HuH-7.5 (cell line): ENCODE results near the gene GNPDA1.

Experiments used
- DNase-seq: peaks from one replicate; pipeline ENCODE4 v3.0.0; 2011; ENCODE audit warnings: low spot score

Gene GNPDA1

DNA sequence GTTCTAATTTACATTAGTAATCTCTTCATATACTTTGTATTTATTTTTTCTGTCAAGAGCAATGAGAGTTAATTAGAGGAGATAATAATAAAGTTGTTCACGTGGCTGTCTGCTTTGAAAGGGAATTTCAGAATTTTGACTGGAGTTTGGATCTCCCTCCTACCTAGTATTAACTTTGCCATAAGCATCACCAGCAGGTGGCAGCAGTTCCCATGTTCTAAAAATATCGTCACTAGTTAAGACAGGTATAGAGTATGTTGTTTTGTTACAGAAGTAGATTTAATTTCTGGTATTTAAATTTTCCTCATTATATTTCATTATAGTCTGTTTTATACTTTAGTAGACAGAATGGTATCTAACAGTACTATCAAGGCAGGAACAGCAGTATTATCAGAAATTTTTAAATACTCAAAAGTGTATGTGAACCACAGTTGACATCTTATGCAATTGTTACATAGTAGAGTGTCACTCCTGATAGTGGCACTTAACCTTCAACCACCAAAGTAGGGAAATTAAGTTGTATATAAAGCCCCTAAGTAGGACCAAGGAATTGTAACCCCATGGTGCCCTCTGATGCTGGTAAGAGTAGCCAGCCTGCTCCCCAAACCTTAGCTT lies 20.4 kb downstream of the GNPDA1 start:
- peak; percentile 40 for DNase-seq

DNA sequence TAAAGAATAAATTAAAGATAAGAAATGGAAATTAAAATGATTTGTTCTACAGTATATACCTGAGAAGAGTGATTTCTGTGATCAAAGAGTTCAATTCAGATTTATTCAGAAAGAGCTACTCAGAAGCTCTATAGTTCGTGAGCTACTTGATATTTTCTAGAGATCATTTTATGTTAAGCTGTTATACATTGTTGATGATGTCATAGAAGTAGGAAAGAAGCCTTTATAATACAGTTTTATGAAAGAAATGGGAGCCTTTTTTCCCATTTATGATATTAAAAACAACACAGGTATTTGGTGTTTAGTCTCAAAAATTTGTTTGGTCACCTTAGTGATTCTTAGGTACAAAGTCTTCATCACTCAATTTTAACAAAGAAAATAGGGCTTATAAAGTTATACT lies 23.1 kb downstream of the GNPDA1 start:
- no peak for DNase-seq

DNA sequence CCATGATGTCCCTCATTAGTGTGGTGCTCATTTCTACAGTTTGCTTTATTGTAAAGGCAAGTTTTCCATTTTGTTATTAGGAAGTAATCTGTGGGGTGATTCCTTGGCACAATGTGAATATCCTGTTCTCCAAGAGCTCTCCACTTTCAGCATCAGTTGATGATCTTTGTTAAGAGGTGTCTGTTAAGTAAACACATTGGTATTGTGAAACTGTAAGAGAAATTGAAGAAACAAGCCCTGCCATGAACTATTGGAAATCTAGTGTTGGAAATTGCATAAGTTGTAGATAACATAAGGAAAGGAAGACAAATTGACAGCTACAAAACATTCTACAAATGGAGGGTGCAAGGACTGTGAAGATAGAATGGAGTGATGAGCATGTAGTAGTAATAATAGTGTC lies 26.8 kb downstream of the GNPDA1 start:
- no peak for DNase-seq

DNA sequence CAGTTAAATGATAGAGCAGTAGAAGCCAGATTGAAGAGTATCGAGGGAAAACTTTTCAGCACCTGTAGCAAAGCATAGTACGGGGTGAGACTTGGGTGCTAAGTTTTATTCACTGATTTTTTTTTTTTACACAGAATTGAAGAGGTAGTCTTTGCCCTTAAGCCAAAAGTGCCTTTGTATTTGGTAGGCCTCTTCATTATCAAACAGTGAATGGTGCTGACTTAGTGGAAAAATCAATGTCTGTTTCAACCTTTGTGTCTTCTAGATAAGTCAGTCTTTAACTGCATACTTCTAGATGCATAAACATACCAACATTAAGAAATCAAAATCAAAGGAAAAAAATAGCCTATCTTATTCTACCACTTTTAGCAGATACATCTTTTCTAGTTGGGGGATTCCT lies 30.2 kb downstream of the GNPDA1 start:
- DNase-seq, result no peak

DNA sequence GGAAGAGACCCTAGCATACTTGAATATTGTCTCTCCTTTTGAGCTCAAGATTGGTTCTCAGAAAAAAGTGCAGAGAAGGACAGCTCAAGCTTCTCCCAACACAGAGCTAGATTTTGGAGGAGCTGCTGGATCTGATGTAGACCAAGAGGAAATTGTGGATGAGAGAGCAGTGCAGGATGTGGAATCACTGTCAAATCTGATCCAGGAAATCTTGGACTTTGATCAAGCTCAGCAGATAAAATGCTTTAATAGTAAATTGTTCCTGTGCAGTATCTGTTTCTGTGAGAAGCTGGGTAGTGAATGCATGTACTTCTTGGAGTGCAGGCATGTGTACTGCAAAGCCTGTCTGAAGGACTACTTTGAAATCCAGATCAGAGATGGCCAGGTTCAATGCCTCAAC lies 34.4 kb downstream of the GNPDA1 start:
- no peak for DNase-seq

DNA sequence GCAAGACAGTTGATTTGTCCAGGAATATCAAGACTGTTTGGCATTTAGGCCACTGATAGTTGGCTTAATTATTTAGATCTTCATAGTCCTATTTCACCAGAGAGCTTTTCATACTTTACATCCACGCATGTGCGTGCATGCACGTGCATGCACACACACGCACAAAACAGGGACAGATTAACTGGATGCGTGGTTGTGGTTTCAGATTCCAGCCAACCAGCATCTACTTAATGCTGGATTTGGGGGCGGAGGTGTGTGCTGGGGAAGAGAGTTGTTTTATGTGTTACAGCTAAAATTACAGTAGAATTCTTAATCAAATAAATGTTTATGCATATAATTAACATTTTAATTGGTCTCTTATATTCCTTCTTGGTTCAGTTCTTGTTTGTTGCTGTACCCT lies 36.7 kb downstream of the GNPDA1 start:
- no peak for DNase-seq

DNA sequence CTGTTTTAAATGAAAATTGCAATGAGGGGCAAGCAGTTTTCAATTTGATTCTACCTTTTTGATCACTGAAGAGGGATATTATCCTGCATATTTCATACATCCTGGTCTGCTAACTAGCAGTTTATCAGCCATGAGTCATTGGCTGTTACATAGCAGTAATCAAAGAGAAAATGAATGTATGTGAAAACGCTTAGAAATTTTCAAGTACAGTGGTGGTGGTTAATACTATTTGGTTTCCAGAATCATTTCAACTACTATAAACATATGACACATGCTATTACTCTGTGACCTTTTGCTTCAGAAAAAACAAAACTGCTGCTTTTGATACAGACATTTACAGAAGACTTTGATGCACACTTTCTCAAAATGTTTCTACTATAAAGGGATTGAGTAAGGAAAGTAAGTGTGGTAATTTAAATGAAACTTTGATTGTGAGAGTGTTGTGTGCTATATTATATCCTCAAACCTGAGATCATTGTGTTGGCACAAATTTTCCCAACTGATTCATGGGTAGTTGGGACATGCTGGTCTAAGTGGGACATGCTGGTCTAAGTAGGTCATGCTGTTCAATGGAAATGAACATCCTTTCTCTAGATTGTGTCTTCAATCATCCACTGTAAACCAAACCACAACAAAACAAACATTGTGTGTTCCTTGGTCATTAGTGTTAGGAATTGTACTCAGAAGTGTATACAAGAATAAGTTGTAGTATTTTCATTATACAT lies 38.8 kb downstream of the GNPDA1 start:
- DNase-seq, result no peak

DNA sequence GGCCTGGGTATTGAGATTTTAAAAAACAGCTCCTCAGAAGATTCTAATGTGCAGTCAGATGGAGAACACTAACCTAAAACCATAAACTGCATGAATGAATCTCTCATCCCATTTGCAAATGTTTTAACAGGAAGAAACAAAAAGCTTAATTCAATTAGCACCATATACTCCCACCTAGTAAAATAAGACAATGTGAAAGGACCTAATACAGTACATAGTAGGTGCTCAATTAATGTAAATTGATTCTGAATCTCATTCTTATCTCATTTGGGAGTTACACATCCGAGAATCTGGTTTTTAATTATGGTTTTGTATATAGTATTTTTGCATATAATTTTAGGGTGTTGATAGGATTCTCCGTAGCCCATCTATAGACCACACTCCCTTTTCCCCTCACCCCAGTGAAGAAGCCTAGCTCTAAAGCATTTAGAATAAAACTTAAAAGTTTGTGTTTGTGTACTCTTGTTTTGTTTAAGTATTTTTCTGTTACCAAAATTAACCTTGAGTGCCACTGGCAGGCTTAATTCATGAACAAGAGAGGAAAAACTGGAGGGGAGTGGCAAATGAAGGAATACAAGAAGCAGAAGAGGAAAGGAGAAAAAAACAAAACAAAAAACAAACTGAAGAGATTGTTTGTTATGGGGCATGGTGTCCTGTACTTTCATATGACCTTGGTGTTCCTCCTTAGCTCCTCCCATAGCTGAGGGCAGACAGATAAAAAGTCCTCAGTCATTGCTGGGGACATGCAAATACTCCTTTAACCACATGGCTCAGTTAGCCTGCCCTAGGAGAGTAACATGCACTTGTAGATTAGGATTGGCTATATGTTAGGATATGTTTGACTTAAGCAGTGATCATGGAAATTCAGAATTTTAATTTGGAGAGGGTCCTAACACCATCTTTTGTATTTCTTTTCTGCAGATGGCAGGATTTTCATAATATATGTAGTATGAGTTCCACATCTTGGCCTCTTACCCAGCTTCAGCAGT lies 42.8 kb downstream of the GNPDA1 start:
- DNase-seq, result no peak

DNA sequence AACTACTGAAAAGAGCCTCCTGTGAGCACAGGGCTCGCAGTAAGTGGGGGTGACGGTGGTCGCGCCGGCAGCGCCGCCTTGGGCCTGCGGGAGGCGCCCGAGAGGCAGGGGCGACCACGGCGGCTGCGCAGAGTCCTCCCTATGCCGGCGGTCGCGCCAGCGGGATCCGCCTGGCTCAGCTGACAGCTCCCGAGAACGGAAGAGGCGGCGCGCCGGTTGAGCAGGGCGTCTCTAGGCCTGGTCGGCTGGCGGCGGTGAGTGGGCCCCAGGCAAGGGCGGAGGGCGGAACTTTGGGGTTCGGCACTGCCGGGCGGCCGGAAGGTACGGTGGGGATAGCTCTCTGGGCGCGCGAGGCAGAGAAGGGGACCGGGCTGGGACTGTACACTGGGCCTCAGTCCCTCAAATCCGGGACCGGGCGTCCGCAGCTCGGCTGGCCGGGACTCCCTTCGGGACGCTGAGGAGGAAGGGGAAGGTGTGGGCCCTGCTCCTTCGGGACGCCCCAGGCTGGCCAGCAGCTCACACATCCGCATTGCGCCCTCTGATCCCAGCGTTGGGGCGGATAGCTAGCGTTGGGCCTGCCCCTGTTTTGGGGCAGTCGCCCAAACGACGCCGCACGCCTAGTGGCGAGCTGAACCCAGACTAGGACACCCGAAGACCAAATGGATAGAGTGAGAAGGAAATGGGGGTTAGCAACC lies 43.8 kb downstream of the GNPDA1 start, which contains the start of gene RNF14:
Gene RNF14 (plus strand): TSS at position 192 of the 695 bp plus-strand sequence. CDS start 4,484 bp downstream, outside the sequence.
- DNase-seq, result peak; percentile 76

DNA sequence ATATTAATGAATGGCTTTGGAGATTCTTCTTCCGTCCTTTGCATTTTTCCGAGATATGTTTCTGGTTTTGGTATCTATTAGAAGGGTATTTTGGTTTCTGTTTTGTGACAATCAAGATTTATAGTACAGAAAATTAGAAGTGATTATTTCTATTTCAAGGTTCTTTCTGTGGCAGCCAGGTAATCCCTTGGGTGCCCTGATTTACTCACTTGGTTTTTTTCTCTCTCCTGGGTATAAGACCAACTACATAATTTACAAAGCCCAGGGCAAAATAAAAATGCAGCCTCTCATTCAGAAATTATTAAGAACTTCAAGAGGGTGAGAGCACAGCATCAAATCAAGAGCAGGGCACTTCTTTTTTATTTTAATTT lies 45.9 kb downstream of the GNPDA1 start:
- DNase-seq, result no peak

DNA sequence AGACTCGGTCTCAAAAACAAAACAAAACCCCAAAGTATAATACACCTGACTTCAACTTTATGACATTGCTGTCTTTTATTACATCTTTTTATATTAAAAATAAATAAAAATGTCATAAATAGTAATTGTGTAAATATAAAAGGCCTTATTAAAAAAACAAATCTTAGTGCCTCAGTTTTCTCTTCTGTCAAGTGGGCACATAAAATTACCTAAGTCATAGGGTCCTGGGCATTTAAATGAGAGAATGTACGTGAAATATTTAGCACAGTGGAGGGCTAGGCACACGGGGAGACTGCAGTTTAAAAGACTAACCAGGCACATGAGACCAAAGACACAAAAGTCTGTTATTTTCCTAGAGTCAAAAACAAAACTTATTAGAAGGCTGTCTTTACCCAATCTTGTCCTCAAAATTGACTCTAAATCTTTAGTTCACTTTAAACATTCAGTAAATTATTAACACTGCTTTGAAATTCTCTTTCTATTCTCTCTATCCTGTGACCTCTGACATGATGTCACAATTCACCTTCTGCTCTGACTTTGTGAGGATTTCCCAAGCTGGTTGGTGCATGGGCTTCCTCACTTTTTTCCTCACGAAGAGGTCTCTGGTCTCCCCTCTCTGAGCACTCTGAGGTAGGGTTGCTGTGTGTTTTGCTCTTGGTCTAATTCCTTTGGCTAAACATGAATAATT lies 46.4 kb downstream of the GNPDA1 start:
- no peak for DNase-seq

DNA sequence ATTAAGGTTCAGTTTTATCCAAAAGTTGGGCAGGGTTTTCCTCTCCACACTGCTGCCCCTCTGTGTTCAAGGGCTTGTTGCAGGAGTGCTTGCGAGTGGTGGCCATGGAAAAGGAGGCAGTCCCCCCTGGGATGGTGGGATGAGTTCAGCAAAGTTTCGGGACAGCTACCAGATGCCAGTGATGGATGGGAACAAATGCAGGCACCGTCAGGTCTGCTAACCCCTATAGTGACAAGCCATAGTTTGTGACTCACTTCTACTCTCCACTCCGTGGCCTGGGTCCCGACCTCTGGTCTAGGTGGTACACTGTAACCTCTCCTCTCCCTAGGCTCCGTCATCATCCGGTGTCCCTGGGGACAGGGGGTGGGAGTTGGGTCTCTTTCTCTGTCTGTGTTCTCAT lies 47.8 kb downstream of the GNPDA1 start:
- no peak for DNase-seq

DNA sequence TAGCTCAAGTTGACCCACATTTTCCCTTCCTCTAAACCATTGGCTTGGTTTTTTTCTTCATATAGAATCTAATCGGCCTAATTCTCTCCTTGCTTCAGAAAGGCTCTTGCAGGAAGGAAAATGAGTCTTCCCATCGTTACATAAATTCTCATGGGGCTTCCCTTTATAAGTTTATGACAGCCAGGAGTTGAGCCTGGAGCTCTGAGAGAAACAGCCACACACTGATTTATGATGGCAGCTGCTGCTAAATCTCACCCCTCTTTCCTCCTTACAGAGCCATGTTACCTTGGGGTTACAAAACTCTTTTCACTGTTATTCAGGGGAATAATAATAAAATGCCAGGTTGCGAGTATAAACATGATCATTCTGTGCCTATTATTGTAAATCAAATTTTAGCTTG lies 49.1 kb downstream of the GNPDA1 start:
- DNase-seq, result no peak

DNA sequence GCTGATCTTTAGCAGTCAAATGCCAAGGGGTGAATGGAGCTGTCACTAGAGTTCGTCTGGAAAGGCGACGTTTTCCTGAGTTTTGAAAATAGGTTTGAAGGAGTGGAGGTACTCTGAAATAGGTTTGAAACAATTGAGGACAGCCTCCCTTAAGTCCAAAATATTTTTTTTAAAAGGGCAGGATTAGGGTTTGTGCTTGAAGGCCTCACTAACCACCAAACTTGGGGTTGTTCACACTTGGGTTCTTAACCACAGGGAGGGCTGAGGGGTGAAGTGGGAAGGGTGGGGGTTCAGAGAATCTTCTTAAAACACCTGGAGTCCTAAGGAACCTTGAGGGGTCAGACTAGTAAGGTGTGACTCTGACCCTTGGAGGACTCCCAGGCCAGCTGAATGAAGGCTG lies 51.4 kb downstream of the GNPDA1 start:
- DNase-seq, result no peak

DNA sequence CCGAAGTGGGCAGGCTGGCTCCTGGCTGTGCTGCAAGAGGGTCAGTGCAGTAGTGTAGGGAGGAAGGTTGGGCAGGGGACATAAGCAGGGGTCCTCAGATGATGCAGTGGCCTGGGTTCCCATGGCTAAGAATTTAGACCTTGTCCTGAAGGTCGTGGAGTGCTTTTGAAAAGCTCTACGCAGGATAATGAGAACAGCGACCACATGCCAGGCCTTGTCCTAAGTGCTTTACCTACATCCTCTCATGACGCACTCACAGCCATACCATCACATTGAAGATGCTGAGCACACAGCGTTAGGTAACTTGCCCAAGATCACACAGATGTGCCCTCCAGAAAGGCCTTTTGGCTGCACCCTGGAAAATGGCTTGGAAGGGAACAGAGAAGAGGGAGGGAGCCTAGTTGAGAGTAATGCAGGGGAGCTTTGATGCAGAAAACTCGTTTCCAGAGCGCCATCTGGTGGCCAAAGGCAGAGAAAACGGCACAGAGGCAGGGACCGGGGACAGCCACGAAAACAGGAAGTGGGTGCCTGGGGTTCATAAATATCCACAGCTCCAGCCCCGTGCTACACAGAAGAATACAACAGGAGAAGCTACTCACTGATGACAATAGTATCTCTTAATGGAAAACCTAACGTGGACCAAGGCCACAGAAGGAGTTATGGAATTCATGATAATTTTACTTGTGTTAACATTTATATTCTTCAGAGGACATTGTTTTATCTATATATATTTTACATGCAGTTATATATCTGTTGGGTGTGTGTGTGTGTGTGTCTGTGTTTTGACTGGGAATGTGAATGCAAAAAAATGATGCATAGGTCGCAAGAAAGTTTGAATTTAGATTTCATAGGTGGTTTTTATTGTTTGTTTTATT lies 52.1 kb downstream of the GNPDA1 start:
- peak; percentile 74 for DNase-seq

DNA sequence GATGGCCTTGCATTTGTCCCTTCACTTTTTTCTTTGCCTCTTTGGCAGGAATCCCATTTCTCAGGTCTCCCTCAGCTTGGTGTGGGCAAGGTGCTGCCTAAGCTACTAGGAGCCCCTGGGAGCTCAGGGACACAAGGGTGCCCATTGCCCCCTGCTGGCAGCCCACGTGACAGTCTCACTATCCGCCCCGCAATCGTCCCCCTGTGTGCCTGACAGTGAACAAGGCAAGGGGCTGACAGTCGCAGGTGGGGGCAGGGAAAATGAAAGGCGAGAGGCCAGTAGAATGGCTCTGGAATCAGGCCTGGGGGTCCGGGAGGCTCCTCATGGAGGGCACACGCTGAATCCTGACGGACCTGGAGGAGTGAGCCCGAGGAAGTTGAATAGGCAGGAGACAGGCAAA lies 52.8 kb downstream of the GNPDA1 start:
- DNase-seq, result no peak

DNA sequence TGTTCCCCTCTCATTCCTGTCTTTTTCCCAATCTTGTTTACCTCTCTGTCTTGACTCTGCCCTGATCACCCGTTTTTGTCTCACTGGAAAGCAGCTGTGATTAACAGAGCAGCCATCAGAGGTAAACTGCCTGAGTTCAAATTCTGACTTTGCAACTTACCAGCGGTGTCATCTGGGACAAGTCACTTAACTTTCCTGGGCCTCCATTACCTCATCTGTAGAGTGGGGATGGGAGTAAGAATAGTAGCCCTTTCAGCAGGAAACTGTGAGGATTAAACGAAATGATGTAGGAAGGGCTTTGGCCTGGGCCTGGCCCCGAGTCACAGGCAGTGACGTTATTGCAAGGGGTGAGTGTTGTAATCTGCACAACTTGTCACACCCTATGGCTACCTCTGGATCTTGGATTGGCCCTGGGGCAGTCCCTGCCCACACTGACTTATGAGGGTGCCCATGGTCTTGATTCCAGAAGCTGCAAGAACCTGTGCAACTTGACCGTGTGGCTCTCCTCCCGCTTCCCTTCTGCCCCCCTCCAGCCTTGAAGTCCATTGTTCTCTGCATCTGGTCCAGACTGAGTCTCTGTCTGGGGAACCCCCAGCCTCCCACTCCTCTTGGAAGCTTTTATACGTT lies 54.2 kb downstream of the GNPDA1 start:
- DNase-seq, result no peak

DNA sequence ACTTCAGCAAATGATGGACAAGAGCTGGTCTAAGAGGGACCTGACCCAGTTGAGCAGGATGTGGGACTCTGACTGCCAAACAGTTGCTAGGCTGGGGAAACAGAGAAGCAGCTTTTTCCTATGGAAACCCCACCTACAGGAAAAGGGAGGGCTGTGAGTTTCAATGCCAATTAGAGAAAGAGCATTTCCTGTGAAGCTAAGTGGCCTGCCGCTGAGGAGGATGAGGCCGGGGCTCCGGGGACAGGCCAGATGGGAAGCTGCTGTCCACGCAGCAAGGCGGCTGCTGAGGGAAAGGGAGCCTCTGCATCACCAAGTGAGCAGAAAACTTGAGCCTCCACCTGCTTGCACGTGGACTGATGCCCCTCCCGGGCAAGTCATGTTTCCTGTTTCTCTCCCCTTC lies 54.7 kb downstream of the GNPDA1 start, which contains the start of gene PCDH12:
Gene PCDH12 (minus strand): TSS at position 90 of the 400 bp plus-strand sequence. CDS start 351 bp downstream, outside the sequence.
- DNase-seq, result no peak

DNA sequence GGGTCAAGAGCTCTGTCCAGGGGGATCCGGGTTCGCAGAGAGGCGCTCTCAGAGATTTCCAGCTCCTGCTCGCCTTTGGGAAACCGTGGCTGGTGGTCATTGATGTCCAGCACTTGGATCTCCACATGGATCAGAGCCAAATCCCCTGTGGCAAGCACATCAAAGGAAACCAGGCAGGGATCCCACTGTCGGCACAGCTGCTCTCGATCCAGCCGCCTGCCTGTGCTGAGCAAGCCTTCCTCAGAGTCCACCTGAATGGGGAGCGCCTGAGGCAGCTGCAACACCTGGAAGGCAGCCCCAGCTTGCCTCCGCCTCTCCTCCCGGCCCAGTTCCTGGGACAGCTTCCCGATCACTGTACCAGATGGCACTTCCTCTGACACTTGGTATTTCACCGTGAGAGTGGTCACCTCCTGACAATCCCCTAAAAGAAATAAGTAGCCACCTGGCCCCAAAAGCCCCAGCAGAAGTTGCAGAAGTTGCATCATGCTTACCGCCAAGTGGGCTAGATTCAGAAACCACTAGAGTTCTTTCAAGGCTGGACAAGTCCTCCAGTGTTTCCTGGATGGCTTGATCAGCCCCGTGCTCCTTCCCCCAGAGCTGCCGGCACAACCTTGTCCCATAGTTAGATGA lies 55.3 kb downstream of the GNPDA1 start:
- no peak for DNase-seq
